Psoas muscle (tissue), 8 donors: Measurements from ENCODE around the gene ZNF831. TPM values are rescaled to one million over a fixed set of nuclear protein-coding genes. Genes with fewer than 3 reads are reported as not detected.

Experiments used
- ATAC-seq, 4 donors: fragments of 200-7000 bp; cut with Tn5 transposase; one replicate each; pipeline ENCODE4 v1.9.1; 2020; ENCODE audit warnings: moderate library complexity in 3 of 4, mild to moderate bottlenecking in 2 of 4
- DNase-seq, 2 donors: peaks; one replicate each; pipeline ENCODE4 v3.0.0-alpha.2; 2020
- H3K27ac ChIP-seq: fragments of 200-600 bp; one replicate; pipeline ENCODE4 v1.8.0; 2022
- H3K27me3 ChIP-seq, 3 donors: fragments of 200-600 bp in 1 of 3; one replicate each; pipeline versions ENCODE4 v1.6.1 to v1.8.0; 2013 to 2022; ENCODE audit warnings: low read length in 2 of 3, mild to moderate bottlenecking in 2 of 3, moderate library complexity in 1 of 3; ENCODE audit not compliant: insufficient read depth in 3 of 3
- H3K36me3 ChIP-seq, 2 donors: fragments of 200-600 bp in 1 of 2; one replicate each; pipeline versions ENCODE4 v1.6.1 to v1.8.0; 2013 to 2022; ENCODE audit warnings: low read depth in 1 of 2, mild to moderate bottlenecking in 1 of 2, moderate library complexity in 1 of 2; ENCODE audit not compliant: insufficient read depth in 1 of 2
- H3K4me1 ChIP-seq: fragments of 200-600 bp; one replicate; pipeline ENCODE4 v1.8.0; 2022
- H3K4me3 ChIP-seq: fragments of 200-600 bp; one replicate; pipeline ENCODE4 v1.8.0; 2022; ENCODE audit warnings: mild to moderate bottlenecking
- H3K9me3 ChIP-seq: fragments of 200-600 bp; one replicate; pipeline ENCODE4 v1.8.0; 2022
- CTCF ChIP-seq: fragments of 200-600 bp; IDR thresholded peaks from one replicate; pipeline ENCODE4 v1.8.0; 2022; ENCODE audit warnings: antibody characterized with exemption
- WGBS, 3 donors: extraction: QIAGEN DNeasy Blood & Tissue Kit; methylation state at CpG; one replicate each; pipeline versions ENCODE4 v1.1.6 to v1.1.7; 2013; 5-methylcytosine and 5-hydroxymethylcytosine counted together
- intact Hi-C, 2 donors: fragments of 100-400 bp; cut with DNase I; formaldehyde crosslinking; loops; one replicate each; pipeline versions ENCODE4 v1.11.0 to v1.14.2; 2022
- polyA plus RNA-seq, 3 donors: library from polyadenylated mRNA; stranded (reverse); fragments of 200-250 nt; gene quantifications; one replicate each; pipeline ENCODE4 v1.2.3, GENCODE V29; 2013
- total RNA-seq, 4 donors: library from RNA; stranded (reverse); fragmentation: NEBNext Ultra II Directional in 2 of 4; extraction: Animal tissue kit (Norgen Biotek cat#: 25700) in 2 of 4; gene quantifications; one replicate each; pipeline versions ENCODE4 v1.2.1 to v1.2.4, GENCODE V29; 2021 to 2023
- donor health status: healthy with polysubstance abuse.
- donor health status: DM: no; HTN: no; CAD: no; lungs with moderate emphysema.
- donor health status: Bipolar disorder and iron deficiency.
- donor health status: healthy.
- donor health status: DM: yes; HTN: yes; CAD: no.
- donor health status: DM: no; HTN: no; CAD: no.
- donor health status: DM: no; HTN: no; CAD: no.
- donor health status: DM: yes; HTN: yes; CAD: no.

Gene ZNF831
- total and polyA plus RNA-seq, 7 donors = 0.01 to 0.08 (median 0.03) TPM; not detected in 1

- intact Hi-C loops = no loop called here
- ATAC-seq (no peak), DNase-seq (peak in 1 of 2 donors; percentile 27)
- Histone ChIP-seq H3K9me3 (no peaks in the 10 kb centered on the region), H3K36me3 (no peaks in the 10 kb centered on the region), H3K4me1 (peaks cover 25% of the 10 kb centered on the region), H3K4me3 (no peak overlapping the region), H3K27ac (no peak overlapping the region), H3K27me3 (no peaks in the 10 kb centered on the region)
- WGBS, 3 donors = 54 to 55% (median 55%) methylated on average over 18 of the region's 18 CpGs
- TF ChIP-seq CTCF = no peak
Measured at GRCh38 chr20:59149678-59150504, 13.7 kb upstream of the ZNF831 start.

- no peak overlapping the region for H3K27ac ChIP-seq
- intact Hi-C loops = no loop called here
- WGBS, 3 donors = 94 to 98% (median 97%) methylated on average over 13 of the region's 13 CpGs
- H3K36me3 ChIP-seq = no peaks in the 10 kb centered on the region
- no peak for ATAC-seq
- no peak for DNase-seq
- peaks cover 0 to 2% (median 0%) of the 10 kb centered on the region in 3 donors for H3K27me3 ChIP-seq
- peaks cover 25% of the 10 kb centered on the region for H3K4me1 ChIP-seq
- no peak overlapping the region for H3K4me3 ChIP-seq
- H3K9me3 ChIP-seq = no peaks in the 10 kb centered on the region
- TF ChIP-seq CTCF = no peak
Measured at GRCh38 chr20:59150821-59151251, 12.8 kb upstream of the ZNF831 start.

DNA sequence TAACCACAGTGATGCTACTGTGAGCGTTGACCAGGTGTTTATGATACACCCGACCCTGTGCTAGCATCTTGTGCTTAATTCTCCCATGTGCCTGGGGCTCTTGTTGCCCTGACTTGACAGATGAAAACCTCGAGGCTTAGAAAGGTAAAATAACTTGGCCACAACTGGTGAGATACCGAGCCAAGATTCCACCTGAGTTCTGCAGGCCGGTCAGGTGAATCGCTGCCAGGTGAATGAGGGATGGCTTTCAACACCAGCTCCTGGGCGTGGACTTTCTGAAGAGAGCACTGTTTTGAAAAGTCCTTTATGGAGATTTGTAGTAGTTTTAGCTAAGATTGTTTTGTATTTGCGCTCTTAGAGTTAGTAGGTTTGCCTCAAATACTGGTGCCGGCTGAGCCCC, 12.2 kb upstream of the ZNF831 start:
- H3K27ac ChIP-seq = no peak overlapping the region
- H3K36me3 ChIP-seq = no peaks in the 10 kb centered on the region
- H3K27me3 ChIP-seq = peaks cover 0 to 2% (median 0%) of the 10 kb centered on the region in 3 donors
- intact Hi-C loops = no loop called here
- WGBS, 3 donors = 93 to 95% (median 94%) methylated on average over 9 of the region's 9 CpGs
- no peaks in the 10 kb centered on the region for H3K9me3 ChIP-seq
- peaks cover 25% of the 10 kb centered on the region for H3K4me1 ChIP-seq
- TF ChIP-seq CTCF = no peak
- ATAC-seq (no peak), DNase-seq (no peak)
- no peak overlapping the region for H3K4me3 ChIP-seq

GRCh38 chr20:59151820-59152219, 11.8 kb upstream of the ZNF831 start:
- ATAC-seq = no peak
- Histone ChIP-seq H3K4me3 (no peak overlapping the region), H3K9me3 (no peaks in the 10 kb centered on the region), H3K36me3 (no peaks in the 10 kb centered on the region), H3K27me3 (peaks cover 0 to 2% (median 0%) of the 10 kb centered on the region in 3 donors), H3K4me1 (peaks cover 21% of the 10 kb centered on the region), H3K27ac (no peak overlapping the region)
- DNase-seq = no peak
- WGBS, 3 donors = 97 to 99% (median 98%) methylated on average over 5 of the region's 5 CpGs
- intact Hi-C loops = no loop called here
- no peak for TF ChIP-seq CTCF
